Esophagus squamous epithelium (tissue), 4 donors: ENCODE measurements around the gene LPAR1.

Experiments
- CTCF ChIP-seq, 6 experiments: fragments of 450-650 bp in 4 of 6; fragments of 200-600 bp in 2 of 6; sonication (generic) in 2 of 6; IDR thresholded peaks; one replicate each; pipeline ENCODE4 v1.5.1; 2016 to 2019; ENCODE audit warnings: antibody characterized with exemption in 6 of 6, mild to moderate bottlenecking in 4 of 6, moderate library complexity in 4 of 6
- POLR2A ChIP-seq, 4 donors: fragments of 450-650 bp; IDR thresholded peaks; one replicate each; pipeline ENCODE4 v1.6.1; 2017; ENCODE audit warnings: antibody characterized with exemption in 4 of 4, mild to moderate bottlenecking in 4 of 4, moderate library complexity in 3 of 4

GRCh38 chr9:111013707-111014106, 24.6 kb downstream of the LPAR1 start:
- TF ChIP-seq CTCF (IDR thresholded peaks at IDR 0.05) = no peak
- TF ChIP-seq POLR2A (IDR thresholded peaks at IDR 0.05) = no peak
